Right lung (tissue), 5 donors: ENCODE results near the gene MYO7A. TPM values are rescaled to one million over a fixed set of nuclear protein-coding genes. Genes with fewer than 3 reads are reported as not detected.

Experiments
- DNase-seq, 2 donors: peaks; one replicate each; pipeline ENCODE4 v3.0.0-alpha.2; 2013
- polyA plus RNA-seq, 5 donors: library from polyadenylated mRNA; unstranded; fragments of 120-200 nt; gene quantifications; one replicate each; pipeline versions ENCODE4 v1.2.1 to v1.2.3, GENCODE V29; 2013; ENCODE audit warnings: inconsistent platforms in 1 of 5, low replicate concordance in 1 of 5; ENCODE audit not compliant: insufficient read length in 5 of 5, insufficient read depth in 1 of 5

MYO7A gene
- polyA plus RNA-seq, 5 donors = 4.4 to 6.3 (median 5.4) TPM

DNA sequence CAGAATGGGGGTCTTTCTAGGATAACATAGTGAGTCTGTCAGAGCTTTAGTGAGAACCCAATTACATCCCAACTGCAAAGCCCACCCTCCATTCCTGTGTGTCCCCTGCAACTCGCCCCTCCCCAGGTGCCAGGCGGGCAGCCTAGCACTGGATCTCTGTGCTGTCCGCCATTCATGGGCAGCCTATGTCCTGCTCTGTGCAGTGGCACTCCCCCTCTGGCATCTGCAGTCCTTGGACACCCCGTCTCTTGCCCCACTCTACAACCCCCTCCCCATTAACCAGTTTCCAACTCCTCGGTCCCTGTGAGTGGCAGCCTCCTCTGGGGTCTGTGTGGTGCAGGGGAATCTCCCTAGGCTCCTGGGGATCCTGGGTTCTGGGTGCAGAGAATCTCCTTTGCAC is 37.0 kb downstream of the MYO7A start:
- no peak for DNase-seq

DNA sequence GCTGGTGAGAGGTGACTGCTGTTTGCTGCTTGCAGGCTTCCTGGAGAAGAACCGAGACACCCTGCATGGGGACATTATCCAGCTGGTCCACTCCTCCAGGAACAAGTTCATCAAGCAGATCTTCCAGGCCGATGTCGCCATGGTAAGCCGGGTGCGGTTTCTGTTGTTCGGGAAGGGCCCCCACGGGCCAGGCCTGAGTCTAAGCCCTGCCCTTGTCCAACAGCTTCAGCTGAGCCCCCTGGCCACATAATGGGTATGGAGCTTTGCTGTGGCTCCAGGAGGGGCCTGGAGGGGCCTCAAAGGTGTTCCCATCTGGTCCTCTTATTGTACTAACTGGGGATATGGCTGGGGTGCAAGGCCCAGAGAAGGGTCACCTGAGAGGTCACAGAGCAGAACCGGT is 38.0 kb downstream of the MYO7A start:
- no peak for DNase-seq

GRCh38 chr11:77167111-77167626 is 39.1 kb downstream of the MYO7A start:
- DNase-seq = no peak

DNA sequence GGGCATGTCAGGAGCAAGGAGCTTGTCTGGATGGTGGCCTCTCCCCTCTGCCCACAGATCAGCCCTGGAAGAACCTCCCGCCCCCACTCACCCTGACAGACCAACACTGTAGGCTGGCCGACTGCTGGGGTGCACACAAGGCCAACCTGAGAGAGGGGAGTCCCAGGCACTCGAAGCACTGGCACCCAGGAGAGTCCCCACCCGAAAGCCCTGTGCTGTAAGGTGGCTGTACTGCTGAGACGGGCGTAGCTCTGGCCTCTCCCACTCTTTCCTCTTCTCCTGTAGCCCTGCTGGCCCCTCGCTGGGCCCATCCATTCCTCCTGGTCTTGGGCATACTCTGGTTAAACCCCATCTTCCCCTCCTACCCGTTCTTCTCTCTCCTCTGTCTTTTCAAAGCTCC is 39.7 kb downstream of the MYO7A start:
- no peak for DNase-seq

DNA sequence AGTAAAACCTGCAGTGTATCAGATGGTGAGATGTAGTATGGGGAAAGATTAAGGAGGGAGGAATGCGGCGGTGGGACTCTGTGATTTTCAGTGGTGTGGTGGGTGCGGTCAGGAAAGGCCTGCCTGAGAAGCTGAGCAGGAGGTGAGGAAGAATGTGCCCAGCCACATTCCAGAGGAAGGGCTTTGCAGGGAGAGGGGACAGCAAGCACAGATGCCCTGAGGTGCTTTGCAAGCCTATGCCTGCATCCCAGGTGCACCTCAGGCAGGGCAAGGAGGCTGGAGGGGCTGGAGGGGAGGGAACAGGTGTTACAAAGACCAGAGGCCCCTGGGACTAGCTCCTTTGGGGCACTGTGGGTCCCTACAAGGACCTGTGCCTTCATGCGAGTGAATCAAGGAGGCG is 42.1 kb downstream of the MYO7A start:
- no peak for DNase-seq

DNA sequence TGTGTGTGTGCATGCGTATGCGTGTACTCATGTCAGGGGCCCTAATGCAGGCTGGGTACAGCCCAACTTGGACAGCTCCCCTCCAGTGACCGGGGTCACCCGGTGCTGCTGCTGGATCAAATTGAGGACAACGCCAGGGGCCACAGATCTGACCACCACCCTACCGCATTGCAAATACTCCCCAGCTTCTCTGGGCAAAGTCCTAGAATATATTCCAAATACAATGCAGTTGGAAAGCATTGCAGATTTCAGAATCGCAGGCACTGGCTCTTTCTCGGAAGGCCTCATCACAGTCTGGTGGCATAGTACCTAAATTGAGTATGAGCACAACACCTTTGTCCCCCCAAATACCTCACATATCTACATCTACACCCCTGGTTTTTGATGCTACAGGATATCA is 43.2 kb downstream of the MYO7A start:
- DNase-seq = no peak

DNA sequence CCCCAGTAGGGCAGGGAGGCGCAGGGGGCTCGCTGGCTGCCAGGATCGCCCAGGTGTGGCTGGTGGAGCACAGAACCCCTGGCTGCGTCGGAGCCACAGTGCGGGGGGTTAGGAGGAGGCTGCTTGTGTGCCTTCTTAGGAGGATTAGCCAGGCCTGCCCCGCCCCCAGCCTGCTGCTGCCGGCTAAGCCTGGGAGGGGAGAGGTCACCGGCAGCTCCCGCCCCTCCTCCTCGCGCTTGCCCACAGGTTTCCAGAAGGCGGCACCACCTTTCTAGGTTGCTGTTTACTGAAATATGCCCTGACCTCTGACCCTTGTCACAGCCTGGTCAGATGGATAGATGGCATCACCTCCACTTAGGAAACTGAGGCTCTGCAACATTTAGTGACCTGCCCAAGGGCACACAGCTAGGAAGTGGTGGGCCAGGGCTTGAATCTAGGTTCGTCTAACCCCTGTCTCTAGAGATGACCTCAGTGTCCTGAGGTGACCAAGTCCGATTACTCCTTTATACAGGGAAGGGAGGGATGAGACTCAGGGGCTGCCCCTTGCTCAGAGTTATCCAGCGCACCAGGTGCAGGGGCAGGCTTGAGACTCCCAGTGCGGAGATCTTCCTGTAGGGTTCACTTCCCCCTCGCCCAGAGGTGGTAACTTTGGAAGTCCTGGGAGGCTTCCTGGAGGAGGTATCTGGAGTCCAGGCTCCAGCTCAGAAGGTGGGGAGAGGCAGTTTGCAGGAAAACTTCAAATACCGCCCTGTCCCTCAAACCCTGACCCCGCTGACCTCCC is 44.0 kb downstream of the MYO7A start:
- DNase-seq = no peak

DNA sequence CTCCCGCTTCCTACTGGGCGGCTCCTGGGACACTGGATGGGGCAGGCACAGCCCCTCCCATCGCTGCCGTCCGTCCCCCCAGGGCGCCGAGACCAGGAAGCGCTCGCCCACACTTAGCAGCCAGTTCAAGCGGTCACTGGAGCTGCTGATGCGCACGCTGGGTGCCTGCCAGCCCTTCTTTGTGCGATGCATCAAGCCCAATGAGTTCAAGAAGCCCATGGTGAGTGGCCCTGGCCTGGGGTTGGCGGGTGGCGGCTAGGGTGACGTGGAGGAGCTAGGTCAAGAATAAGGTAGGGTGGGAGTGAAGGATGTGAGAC is 44.6 kb downstream of the MYO7A start:
- no peak for DNase-seq

GRCh38 chr11:77173494-77173893 is 45.4 kb downstream of the MYO7A start:
- DNase-seq = no peak

- DNase-seq = no peak
Measured at GRCh38 chr11:77174559-77174958, 46.5 kb downstream of the MYO7A start.

DNA sequence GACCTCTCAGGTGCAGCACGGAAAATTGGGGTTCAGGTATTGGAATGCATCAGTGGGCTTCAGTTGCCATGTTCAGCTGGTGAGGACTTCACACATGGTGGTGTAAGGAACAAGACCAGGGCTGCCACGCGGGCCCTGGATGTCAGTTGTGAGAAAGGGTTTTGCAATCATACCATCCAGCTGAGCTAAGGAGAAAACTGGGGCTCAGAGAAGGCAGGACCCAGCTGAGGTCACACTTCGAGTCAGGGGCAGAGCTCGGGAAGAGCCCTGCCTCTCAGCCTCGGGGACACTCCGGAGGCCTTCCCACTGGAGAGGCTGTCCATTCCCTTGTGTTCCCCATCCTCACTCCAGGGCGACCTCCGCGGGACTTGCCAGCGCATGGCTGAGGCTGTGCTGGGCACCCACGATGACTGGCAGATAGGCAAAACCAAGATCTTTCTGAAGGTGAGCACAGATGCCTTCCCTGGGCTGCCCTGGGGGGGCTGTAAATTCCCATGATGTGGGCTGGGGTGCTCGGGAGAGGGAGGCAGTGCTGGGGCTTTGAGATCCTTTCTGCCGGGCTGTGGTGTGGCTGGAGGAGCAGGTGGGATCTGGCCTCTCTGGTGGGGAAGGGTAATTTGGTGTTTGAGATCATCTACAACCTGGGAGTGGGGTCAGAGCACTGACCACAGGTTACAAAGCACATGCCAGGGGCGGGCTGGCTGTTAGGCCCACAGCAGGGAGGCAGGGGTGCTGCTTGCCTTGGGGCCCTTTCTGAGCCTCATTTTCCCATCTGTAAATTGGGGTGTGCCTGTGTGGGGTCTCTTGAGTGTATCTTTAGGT is 47.2 kb downstream of the MYO7A start:
- no peak for DNase-seq

DNA sequence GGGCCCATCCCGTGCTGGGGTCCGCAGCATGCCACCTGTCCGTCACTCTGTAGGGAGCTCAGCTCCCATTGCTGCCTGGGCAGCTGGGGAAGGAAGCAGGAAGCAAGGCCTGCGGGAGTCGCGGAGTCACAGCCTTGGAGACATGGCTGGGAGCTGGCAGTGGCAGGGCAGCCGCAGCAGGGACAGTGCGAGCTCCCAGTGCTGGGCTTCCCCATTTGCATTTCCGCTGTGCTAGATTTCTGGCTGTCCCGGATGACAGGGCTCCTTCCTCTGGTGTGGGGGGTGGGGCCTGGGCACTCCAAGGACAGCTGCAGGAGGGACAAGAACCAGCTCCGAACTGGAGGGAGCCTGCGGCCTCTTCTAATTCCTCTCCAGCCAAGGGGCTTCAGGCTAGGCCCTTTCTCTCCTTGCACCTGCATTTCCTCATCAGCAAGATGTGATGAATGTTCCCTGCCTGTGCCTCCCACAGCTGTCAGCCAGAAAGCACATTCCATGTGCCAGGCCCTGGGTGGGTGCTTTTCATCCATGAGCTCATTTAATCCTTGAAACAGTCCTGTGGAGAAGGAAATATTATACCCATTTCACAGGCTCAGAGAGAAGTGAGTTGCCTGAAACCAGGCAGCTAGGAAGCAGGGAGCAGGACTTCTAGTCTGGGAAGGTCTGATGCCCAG is 48.0 kb downstream of the MYO7A start:
- DNase-seq = no peak

GRCh38 chr11:77176996-77177395 is 49.0 kb downstream of the MYO7A start:
- no peak for DNase-seq

- DNase-seq = no peak
Measured at GRCh38 chr11:77178150-77178549, 50.1 kb downstream of the MYO7A start.

DNA sequence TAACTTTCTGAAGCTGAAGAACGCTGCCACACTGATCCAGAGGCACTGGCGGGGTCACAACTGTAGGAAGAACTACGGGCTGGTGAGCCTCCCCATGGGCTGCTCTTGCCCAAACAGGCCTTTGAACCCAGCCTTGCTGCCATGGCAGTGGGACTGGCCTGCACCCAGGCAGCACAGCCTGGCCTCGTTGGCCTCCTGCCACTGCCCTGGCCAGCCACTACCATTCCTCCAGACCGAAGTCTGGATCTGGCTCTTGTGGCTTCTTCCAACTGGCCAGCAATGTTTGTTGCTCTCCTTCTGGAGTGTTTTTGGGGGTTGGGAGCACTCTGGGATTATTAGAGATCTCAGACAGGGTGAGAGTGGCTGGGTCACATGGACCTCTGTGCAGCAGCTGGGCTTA is 51.0 kb downstream of the MYO7A start:
- no peak for DNase-seq

GRCh38 chr11:77179681-77180080 is 51.6 kb downstream of the MYO7A start:
- DNase-seq = no peak

DNA sequence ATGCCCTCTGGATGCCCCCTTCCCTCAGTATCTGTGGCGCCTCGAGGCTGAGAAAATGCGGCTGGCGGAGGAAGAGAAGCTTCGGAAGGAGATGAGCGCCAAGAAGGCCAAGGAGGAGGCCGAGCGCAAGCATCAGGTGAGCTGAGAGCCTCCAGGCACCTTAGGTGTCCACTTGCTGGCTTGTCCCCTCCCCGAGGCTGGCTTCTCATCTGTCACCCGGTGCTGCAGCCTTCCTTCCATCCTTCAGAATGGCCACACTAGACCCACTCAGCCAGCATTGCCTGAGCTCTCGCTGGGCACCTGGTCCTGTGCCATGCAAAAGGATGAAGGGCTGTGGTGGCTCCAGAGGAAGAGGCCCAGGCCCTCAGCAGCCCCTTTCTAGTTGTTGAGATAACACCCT is 52.3 kb downstream of the MYO7A start:
- DNase-seq = no peak

GRCh38 chr11:77181226-77181625 is 53.2 kb downstream of the MYO7A start:
- DNase-seq = no peak

- DNase-seq = no peak
Measured at GRCh38 chr11:77181799-77182541, 53.9 kb downstream of the MYO7A start.

GRCh38 chr11:77182542-77183430 is 54.7 kb downstream of the MYO7A start:
- no peak for DNase-seq

DNA sequence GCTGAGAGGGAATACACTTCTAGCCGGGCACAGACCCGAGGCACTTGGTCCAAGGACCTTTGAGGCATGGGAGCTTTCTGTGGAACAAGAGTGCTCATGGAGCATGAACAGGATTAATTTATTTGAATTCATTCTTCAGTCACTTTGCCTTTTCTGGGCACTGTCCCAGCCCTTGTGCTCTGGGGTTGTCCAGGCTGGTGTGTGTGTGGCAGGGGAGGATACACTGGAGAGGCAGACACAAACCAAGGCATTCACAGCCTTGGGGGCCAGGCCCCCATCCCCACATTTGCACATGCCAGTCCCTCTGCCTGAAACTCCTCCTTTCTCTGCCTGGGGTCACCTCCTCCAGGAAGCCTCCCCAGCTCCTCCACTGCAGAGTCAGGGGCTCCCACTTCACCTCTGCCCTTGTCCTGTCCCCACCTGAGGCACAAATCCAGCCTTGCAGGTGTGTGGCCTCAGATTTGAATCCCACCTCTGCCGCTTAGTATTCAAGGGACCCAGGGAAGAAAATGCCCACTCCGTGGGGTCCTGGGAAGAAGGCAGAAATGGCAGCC is 55.5 kb downstream of the MYO7A start:
- DNase-seq = no peak
